ENCODE data around the gene DNM3.

DNA sequence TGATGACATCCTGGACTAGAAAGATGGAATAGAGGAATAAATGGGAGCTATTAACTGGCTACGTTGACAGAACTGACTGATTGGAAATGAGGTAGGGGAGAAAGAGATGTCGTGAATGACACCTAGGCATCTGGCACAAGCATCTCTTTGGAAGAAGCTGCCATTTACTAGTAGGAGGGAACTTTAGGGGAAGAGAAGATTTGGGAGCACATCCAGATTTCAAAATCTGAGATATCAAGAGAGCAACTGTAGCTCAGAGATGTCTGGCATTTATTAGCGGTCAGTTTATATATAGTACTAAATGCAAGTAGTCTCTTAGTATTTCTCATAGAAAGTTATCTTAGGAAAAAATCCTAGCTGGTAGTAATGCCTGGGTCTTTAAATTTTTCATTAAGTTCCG is 447.3 kb downstream of the DNM3 start:
- TF ChIP-seq EP300 (IDR thresholded peaks at IDR 0.05; ENCODE audit: low read depth) (no peak), POLR2AphosphoS5 (IDR thresholded peaks at IDR 0.05) (no peak)
